Measurements from ENCODE around the gene DOK1. TPM values are rescaled to one million over a fixed set of nuclear protein-coding genes. Genes with fewer than 3 reads are reported as not detected.
"Not testable (repeated sequence)": the region's sequence is repeated elsewhere in the genome, so short reads cannot be mapped to it uniquely, and the experiment has no call there.

The DOK1 gene
- total RNA-seq, 1 donor from 2014 or later = 12.0 TPM

DNA sequence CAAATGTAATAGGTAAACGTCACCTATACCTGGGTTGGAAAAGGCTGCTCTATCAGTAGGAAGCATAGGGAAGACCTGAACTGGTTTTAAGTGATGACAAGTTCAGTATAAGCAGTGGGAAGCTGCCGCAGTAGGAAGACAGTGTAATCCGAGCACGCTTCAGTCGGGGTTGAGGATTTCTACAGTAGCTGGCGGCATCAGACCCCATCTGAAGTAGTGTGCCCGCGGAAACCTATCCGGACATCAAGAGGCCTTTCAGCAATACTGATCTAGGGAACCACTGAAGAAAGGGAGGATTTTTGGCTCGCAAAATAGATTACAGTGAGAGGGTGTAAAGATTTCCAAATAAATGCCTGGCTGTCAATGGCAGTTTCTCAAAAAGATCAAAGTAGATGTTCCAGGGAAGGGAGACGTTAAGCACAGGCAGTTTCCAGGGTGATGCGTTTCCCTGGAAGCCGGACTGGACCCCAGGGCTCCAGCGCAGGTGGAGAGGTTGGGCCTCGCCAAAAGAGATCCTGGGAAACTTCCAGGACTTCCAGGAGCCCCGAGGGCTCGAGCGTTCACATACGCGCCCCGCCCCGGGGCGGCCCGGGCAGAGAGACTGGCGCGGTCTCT, 6.1 kb upstream of the DOK1 start:
- DNase-seq (ENCODE audit: low spot score) = no peak

DNA sequence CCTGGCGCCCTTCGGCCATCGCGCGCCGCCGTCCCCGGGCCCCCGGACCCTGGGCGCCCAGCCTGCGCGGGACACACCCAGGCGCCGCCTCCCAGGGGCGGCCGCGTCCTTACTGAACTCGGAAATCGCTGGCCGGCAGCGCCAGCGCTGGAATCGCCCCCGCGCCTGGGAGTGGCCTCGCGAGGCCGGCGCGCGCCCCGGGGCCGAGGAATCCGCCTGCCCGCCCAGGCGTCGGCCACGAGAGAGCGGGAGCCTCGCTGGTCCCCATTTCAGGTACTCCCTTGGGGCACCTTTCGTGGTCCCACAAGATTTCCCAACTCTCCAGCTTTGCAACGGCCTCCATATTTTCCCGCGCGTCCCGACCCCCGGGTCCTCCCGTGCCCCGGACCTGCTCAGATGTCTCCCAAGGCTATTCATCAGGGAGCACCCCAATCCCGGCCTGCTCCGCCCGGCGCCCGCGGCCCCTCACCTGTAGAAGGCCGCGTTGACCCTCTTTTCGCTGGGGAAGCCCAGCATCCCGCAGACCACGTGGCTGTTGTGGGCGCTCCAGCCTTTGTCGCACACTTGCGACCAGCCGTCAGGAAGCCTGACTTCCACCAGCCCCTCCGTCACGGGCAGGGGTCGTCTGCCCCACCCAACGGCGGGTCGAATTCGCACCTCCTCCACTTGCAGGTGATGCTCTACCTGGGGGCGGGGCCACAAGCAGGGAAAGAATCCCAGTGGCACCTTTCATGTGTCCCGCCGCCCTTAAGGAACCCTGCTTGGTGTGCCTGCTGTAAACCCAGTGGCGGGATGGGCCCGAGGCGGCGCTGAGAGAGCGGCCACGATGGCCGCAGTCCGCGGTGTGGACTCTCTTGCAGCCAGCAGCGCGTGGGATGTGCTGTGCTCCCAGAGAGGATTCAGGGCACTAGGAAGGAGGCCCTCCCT, 5.4 kb upstream of the DOK1 start:
- peak; percentile 75 for DNase-seq (ENCODE audit: low spot score)

DNA sequence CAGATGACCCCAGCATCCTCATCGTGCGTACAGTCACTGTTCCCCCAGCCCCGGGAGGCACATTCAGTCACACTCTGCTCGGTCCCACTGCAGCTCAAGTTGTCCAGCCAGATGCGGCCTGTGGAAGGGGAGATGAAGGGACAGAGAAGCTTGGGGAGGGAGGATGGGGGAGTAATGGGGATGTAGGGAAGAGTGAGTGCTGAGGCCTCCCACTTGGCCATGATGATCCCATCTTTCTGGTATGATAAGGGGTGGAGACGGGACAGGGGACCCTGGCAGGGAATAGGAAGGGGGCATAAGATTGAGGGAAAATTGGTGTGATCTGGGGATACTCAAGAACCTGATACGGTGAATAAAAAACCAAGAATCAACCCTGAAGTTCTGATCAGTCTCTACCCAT, 4.3 kb upstream of the DOK1 start:
- no peak for DNase-seq (ENCODE audit: low spot score)

- no peak for DNase-seq (ENCODE audit: low spot score)
These were observed 3.0 kb upstream of the DOK1 start for GRCh38 chr2:74551530-74551929.

GRCh38 chr2:74551942-74552913, 2.3 kb upstream of the DOK1 start:
- no peak for DNase-seq (ENCODE audit: low spot score)

- DNase-seq (ENCODE audit: low spot score) = peak; percentile 69
These were observed 1.4 kb upstream of the DOK1 start for GRCh38 chr2:74552914-74553811.

DNA sequence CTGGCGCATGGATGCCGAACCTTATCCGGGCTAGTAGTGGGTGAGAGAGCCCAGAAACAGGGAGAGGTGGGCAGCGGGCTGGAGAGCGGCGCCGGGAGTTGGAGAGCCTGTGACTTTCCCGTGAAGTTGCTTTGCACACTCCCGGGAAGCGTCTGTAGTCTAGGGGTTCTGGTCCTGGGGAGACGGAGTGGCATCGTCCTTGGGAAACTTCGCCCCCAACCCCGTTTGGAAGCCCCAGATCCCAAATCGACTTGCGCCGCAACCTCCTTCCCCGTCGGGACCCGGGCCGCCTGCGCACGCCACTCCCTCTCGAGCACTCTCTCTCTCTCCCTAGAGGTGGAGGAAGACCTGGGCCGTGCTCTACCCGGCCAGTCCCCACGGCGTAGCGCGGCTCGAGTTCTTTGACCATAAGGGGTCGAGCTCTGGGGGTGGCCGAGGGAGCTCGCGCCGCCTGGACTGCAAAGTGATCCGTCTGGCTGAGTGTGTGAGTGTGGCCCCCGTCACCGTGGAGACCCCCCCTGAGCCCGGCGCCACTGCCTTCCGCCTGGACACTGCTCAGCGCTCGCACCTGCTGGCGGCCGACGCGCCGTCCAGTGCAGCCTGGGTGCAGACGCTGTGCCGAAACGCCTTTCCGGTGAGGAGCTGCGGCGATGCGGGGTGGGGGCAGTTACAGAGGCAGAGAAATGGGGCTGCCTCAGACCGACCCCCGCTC, 456 bp downstream of the DOK1 start:
- DNase-seq (ENCODE audit: low spot score) = no peak

DNA sequence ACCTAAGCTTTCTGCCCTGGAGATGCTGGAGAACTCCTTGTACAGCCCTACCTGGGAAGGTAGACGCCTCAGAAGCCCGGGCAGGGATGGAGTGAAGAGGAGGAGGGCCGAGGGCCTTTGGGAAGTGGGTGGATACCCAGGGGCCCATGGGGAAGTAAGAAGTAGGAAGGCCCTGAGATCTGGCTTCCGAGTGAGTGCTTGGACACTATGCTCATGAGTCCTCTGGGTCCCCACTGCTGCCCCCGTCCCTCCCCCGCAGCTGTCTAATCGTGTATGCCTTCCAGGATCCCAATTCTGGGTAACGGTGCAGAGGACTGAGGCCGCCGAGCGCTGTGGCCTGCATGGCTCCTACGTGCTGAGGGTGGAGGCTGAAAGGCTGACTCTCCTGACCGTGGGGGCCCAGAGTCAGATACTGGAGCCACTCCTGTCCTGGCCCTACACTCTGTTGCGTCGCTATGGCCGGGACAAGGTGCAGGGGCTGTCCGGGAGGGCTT, 1.1 kb downstream of the DOK1 start:
- no peak for DNase-seq (ENCODE audit: low spot score)

GRCh38 chr2:74556159-74556558, 1.6 kb downstream of the DOK1 start:
- no peak for DNase-seq (ENCODE audit: low spot score)

- DNase-seq (ENCODE audit: low spot score) = no peak
These were observed 2.4 kb downstream of the DOK1 start for GRCh38 chr2:74556831-74557370.

DNA sequence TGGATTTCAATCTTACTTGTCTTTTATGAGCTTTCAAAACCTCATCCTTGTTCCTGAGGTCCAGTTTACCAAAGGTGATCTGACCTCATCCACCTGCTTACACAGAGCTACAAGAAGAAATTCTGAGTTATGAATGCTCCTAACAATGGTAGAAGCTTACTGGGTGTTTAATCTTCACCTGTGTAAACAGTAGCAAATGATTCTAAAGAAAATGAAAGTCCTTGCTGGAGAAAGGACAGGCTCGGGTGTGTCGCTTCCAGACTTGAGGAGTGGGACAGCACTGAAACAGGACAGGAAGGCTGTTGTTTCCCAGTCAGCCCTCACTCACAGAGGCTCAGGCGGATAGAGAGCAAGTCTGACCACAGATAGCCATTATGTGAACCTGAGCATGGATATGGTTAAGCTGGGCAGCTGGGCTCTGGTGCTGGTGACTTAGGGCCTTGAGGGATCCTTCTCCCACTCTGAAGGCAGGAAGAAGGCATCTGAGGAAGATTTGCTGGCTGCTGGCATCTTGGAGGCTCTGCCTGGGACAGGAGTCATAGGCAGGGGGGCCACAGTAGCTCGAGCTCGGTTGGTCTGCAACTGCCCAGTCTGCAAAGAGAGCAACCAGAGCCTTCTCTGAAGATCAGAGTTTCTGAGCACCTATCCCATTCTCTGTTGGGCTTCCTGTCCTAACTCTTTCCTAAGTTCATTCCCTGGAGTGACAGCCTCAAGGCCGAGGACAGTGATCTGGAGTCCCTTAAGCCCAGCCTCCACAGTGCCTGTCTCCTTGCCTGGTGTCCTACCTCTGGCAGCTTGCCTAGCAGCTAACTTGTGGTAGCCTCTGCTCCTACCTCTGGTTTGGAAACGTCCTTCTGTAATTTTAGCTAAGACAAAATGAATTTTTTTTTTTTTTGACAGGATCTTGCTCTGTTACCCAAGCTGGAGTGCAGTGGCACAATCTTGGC, 4.0 kb downstream of the DOK1 start:
- DNase-seq (ENCODE audit: low spot score) = no peak

DNA sequence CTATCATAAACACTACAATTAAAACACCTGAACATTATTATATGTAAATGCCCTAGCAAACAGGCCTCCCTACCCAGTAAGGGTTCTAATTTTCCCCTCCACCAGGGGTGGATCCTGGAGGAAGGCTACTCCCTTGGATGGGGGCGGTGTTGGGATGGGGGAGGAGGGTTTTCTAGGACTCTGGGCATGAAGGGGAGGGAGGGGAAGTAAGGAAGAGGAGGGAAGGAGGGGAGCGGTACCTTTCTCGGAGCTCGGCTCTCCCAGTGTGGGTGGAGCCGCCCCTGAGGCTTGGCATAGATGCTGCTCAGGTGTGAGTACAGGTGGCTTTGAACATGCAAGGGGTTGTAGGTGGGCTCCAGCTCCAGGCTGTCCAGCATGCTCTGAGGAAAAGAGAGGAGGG, 5.4 kb downstream of the DOK1 start:
- DNase-seq (ENCODE audit: low spot score) = no peak

DNA sequence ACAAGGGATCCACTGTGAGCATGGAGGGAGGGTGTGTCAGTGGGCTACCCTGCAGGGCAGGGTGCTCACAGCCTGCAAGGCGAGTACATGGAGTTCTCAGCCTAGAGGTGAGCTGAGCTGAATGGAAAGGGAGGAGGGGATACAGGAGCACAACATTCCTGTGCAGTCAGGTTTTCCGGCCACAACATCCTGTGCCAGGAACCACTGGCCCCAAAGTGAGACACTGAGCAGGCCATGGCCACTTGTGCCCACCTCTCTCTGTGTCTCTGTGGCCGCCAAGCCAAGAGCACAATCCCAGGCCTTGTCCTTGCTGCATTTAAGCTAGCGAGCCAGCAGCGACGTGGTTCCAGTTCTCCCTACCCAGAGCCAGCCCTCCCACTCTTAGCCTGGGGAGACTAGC, 6.1 kb downstream of the DOK1 start:
- DNase-seq (ENCODE audit: low spot score) = no peak

- DNase-seq (ENCODE audit: low spot score) = not testable (repeated sequence)
These were observed 6.5 kb downstream of the DOK1 start for GRCh38 chr2:74561022-74561421.

DNA sequence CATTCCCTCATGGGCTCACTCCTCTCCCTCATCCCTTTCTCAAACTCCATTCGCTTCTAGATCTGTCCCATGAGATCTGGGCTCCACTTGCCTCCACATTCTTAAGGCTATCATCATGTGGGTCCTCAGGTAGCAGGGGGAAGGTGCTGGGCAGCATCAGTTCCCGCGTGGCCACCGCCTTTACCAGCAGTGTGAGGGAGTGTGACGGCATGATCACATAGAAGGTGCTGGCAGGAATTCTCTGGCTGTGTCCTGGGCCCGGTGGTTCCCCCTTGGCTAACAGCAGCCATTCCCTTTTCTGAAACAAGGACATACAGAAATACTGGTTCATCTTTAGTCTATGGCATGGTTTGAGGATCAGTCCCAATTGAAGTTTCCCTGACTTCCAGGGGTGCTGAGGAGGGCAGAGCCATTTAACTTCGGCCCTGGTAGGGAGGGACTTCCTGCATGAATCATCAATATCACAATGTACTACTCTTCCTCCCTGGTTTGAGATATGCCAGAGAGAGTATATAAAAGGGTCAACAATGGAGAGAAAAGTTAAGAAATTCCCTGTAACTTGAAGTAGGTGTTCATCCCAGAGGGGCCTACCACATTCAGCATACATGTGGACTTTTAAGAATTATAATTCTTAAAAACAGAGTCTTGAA, 7.7 kb downstream of the DOK1 start:
- DNase-seq (ENCODE audit: low spot score) = no peak

GRCh38 chr2:74564222-74564621, 9.7 kb downstream of the DOK1 start:
- DNase-seq (ENCODE audit: low spot score) = no peak

DNA sequence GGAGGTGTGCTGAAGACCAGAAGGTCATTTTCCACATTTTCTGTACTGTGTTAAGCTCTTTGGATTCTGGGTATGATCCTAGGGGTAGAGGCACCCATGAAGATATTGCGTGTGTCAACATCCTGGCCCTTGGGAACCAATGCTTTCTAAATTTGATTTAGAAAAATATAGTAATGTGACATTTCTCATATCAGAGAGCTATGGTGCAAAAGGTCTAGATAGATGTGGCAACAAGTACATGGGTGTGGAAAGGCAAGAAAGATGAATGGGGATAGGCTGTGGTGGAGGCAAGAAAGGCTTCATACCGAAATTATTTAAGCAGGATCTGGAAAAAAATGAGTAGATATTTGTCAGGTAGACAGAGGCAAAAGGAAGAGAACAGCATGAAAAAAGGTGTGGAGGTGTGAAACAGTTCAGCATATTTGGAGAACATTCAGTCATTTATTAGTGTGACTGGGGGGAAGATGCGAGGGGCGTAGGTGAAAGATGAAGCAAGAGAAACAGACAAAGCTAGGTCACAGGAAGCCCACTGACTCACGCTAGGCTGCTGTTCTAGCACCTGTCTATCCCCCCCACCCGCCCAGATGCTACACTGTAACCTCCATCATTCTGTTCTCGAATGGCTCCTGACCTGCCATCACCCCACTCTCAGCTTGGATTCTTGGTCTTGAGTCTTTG, 11.7 kb downstream of the DOK1 start:
- DNase-seq (ENCODE audit: low spot score) = no peak

GRCh38 chr2:74566754-74567085, 12.2 kb downstream of the DOK1 start:
- DNase-seq (ENCODE audit: low spot score) = peak; percentile 21

Measured in umbilical cord (tissue), 2 donors.